ENCODE results near the gene AFF3. TPM values are rescaled to one million over a fixed set of nuclear protein-coding genes. Genes with fewer than 3 reads are reported as not detected.

Gene AFF3
- total and polyA plus RNA-seq, 2 of the 8 experiments (the other 6 are each of a cell fraction or from before 2014, with no cell fraction given) = 0.27 to 3.0 TPM

DNA sequence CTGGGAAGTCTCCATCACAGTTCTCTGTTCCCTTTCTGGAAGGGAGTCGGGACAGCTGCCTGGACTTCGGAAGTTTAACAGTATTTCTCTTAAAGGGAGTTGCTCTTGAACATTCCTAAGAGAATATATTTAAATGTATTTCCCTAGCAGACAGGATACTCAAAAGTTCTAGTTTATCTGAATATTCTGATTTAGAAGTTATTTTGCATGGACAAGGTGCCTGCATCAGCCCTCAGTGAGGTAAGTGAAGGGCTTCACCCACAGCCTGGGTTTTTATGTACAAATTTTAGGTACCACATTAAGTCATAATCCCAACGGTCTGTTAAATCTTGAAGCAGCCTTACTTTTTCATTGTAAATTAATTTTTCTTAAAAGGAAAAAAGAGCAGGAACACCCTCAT, 587.5 kb downstream of the AFF3 start (continued):
- TF ChIP-seq EZH2 (IDR thresholded peaks at IDR 0.05; ENCODE audit: low read depth, low read length, severe bottlenecking) = no peak
- TF ChIP-seq, protein P1, sequence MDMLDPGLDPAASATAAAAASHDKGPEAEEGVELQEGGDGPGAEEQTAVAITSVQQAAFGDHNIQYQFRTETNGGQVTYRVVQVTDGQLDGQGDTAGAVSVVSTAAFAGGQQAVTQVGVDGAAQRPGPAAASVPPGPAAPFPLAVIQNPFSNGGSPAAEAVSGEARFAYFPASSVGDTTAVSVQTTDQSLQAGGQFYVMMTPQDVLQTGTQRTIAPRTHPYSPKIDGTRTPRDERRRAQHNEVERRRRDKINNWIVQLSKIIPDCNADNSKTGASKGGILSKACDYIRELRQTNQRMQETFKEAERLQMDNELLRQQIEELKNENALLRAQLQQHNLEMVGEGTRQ (IDR thresholded peaks at IDR 0.05; ENCODE audit: low read length) = no peak
- TF ChIP-seq POLR2A (IDR thresholded peaks at IDR 0.05; ENCODE audit: control extremely low read depth in 1 of 2, low read depth in 2 of 2, low read length in 2 of 2) = no peak
- TF ChIP-seq SIN3A (conservative IDR thresholded peaks at IDR 0.05 in 1 of 2, IDR thresholded peaks at IDR 0.05 in 1 of 2; ENCODE audit: low read depth in 1 of 2, low read length in 2 of 2) = no peak
- no peak for TF ChIP-seq NRF1 (IDR thresholded peaks at IDR 0.05; ENCODE audit: low read depth, low read length)
- no peak for TF ChIP-seq GTF2F1 (IDR thresholded peaks at IDR 0.05; ENCODE audit: borderline replicate concordance, low read depth, low read length)
- no peak for TF ChIP-seq JUN (IDR thresholded peaks at IDR 0.05; ENCODE audit: low read depth, low read length)
- no peak for TF ChIP-seq CEBPB (IDR thresholded peaks at IDR 0.05; ENCODE audit: low read depth, low read length)
- no peak for TF ChIP-seq FOSL1 (IDR thresholded peaks at IDR 0.05; ENCODE audit: insufficient read depth, low read depth, low read length)
- TF ChIP-seq CBX8 (IDR thresholded peaks at IDR 0.05; ENCODE audit: borderline replicate concordance, low read depth, low read length) = no peak
